Smooth muscle cell (in vitro differentiated cells): ENCODE results near the gene TCHP. TPM values are rescaled to one million over a fixed set of nuclear protein-coding genes. Genes with fewer than 3 reads are reported as not detected.

Experiments
- DNase-seq: peaks from one replicate; lab custom pipeline; 2025; ENCODE audit not compliant: unreplicated experiment; lab: John Stamatoyannopoulos, UW
- H2AFZ ChIP-seq: fragments of 200-600 bp; sonication (generic); 2 replicates; pipeline ENCODE4 v1.6.0; 2016; ENCODE audit warnings: antibody characterized with exemption, low read depth, mild to moderate bottlenecking
- H3F3A ChIP-seq: fragments of 200-600 bp; sonication (generic); 2 replicates; pipeline ENCODE4 v1.6.0; 2017; ENCODE audit warnings: antibody characterized with exemption, low read depth
- H3K27ac ChIP-seq: fragments of 200-600 bp; sonication (generic); 2 replicates; pipeline ENCODE4 v1.5.1; 2016; ENCODE audit warnings: low read depth, mild to moderate bottlenecking
- H3K27me3 ChIP-seq: fragments of 200-600 bp; sonication (generic); 2 replicates; pipeline ENCODE4 v1.6.1; 2016; ENCODE audit warnings: low read depth, mild to moderate bottlenecking
- H3K36me3 ChIP-seq: fragments of 200-600 bp; sonication (generic); 2 replicates; pipeline ENCODE4 v1.5.1; 2016; ENCODE audit warnings: low read depth
- H3K4me1 ChIP-seq: fragments of 200-600 bp; sonication (generic); 2 replicates; pipeline ENCODE4 v1.5.1; 2016; ENCODE audit warnings: low read depth
- H3K4me2 ChIP-seq: fragments of 200-600 bp; sonication (generic); 2 replicates; pipeline ENCODE4 v1.6.0; 2016; ENCODE audit warnings: mild to moderate bottlenecking
- H3K4me3 ChIP-seq: fragments of 200-600 bp; sonication (generic); 2 replicates; pipeline ENCODE4 v1.5.1; 2016; ENCODE audit warnings: mild to moderate bottlenecking
- H3K79me2 ChIP-seq: fragments of 200-600 bp; sonication (generic); 2 replicates; pipeline ENCODE4 v1.6.0; 2016; ENCODE audit warnings: low read depth, mild to moderate bottlenecking
- H3K9ac ChIP-seq: fragments of 200-600 bp; sonication (generic); 2 replicates; pipeline ENCODE4 v1.6.0; 2016; ENCODE audit warnings: low read depth
- H3K9me3 ChIP-seq: fragments of 200-600 bp; sonication (generic); replicated peaks from 2 replicates; pipeline ENCODE4 v1.5.1; 2016; ENCODE audit warnings: low read depth
- H4K20me1 ChIP-seq: fragments of 200-600 bp; sonication (generic); 2 replicates; pipeline ENCODE4 v1.6.0; 2016; ENCODE audit warnings: low read depth
- CTCF ChIP-seq: fragments of 200-600 bp; sonication (generic); IDR thresholded peaks from 2 replicates; pipeline ENCODE4 v1.5.1; 2017; ENCODE audit warnings: borderline replicate concordance, mild to moderate bottlenecking, antibody characterized with exemption; ENCODE audit not compliant: insufficient read depth, poor library complexity, severe bottlenecking
- WGBS: methylation state at CpG from one replicate; pipeline ENCODE4 v1.1.7; 2016; ENCODE audit warnings: low lambda C conversion rate; 5-methylcytosine and 5-hydroxymethylcytosine counted together
- polyA plus RNA-seq: library from polyadenylated mRNA; unstranded; fragments of >200 nt; fragmentation: Nextera tagmentation; extraction: Ambion mirVana; gene quantifications from 2 replicates; pipeline ENCODE4 v1.2.1, GENCODE V29; 2016
- total RNA-seq: library from RNA; depleted of rRNA; stranded (reverse); fragments of >200 nt; gene quantifications from 2 replicates; pipeline ENCODE4 v1.2.3, GENCODE V29; 2014

The TCHP gene
- total and polyA plus RNA-seq, 2 experiments from 2014 or later: 4.2 to 7.7 TPM

- peak overlapping the region; percentile 57 for H3K4me3 ChIP-seq
- WGBS: 5% methylated on average over 9 of the region's 9 CpGs
- H3F3A ChIP-seq: no peaks in the 10 kb centered on the region
- peak overlapping the region; percentile 90 for H2AFZ ChIP-seq
- H3K27ac ChIP-seq: no peak overlapping the region
- peaks cover 32% of the 10 kb centered on the region for H4K20me1 ChIP-seq
- H3K9me3 ChIP-seq: no peaks in the 10 kb centered on the region
- no peaks in the 10 kb centered on the region for H3K36me3 ChIP-seq
- peak overlapping the region; percentile 87 for H3K4me2 ChIP-seq
- H3K79me2 ChIP-seq: peaks cover 25% of the 10 kb centered on the region
- TF ChIP-seq CTCF: no peak
- peak overlapping the region; percentile 6 for H3K9ac ChIP-seq
- peaks cover 17% of the 10 kb centered on the region for H3K4me1 ChIP-seq
- no peak for DNase-seq
- H3K27me3 ChIP-seq: no peaks in the 10 kb centered on the region
Measured at GRCh38 chr12:109880938-109881337, 19.1 kb upstream of the TCHP start.

DNA sequence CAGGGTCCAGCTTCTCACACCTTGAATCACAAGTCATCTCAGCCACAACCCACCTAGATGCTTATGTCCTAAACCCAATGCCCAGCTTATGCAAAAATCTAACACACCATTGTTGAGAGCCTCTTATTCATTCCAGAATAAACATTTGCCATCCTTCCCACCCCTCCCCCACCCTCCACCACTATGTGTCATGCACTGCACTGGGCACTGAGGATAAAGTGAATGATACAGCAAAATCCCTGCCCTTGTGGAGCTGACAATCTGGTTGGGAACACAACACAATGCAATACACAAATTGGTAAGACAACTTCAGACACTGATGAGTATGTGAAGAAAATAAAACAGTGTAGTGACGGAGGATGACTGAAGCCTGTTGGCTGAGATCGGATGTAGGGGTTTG, 18.3 kb upstream of the TCHP start:
- no peak overlapping the region for H3K4me3 ChIP-seq
- H3K27me3 ChIP-seq: no peaks in the 10 kb centered on the region
- no peak overlapping the region for H2AFZ ChIP-seq

GRCh38 chr12:109883461-109883860, 16.6 kb upstream of the TCHP start:
- Histone ChIP-seq H3K27ac (no peak overlapping the region), H4K20me1 (peaks cover 7% of the 10 kb centered on the region), H3K9me3 (no peaks in the 10 kb centered on the region), H3K27me3 (no peaks in the 10 kb centered on the region), H2AFZ (no peak overlapping the region), H3K79me2 (peaks cover 11% of the 10 kb centered on the region), H3K4me3 (no peak overlapping the region), H3K36me3 (no peaks in the 10 kb centered on the region), H3K4me1 (peaks cover 12% of the 10 kb centered on the region), H3K9ac (no peak overlapping the region), H3F3A (no peaks in the 10 kb centered on the region), H3K4me2 (no peak overlapping the region)
- 84% methylated on average over 4 of the region's 4 CpGs for WGBS
- no peak for TF ChIP-seq CTCF
- no peak for DNase-seq

More for the DNA sequence above, 18.3 kb upstream of the TCHP start:
- H3F3A ChIP-seq: no peaks in the 10 kb centered on the region
- WGBS: 79% methylated on average over 2 of the region's 2 CpGs
- no peak overlapping the region for H3K27ac ChIP-seq
- H3K9me3 ChIP-seq: no peaks in the 10 kb centered on the region
- DNase-seq: no peak
- H4K20me1 ChIP-seq: peaks cover 24% of the 10 kb centered on the region
- H3K9ac ChIP-seq: no peak overlapping the region
- H3K4me2 ChIP-seq: no peak overlapping the region
- peaks cover 17% of the 10 kb centered on the region for H3K4me1 ChIP-seq
- H3K36me3 ChIP-seq: no peaks in the 10 kb centered on the region
- no peak for TF ChIP-seq CTCF
- peaks cover 23% of the 10 kb centered on the region for H3K79me2 ChIP-seq

DNA sequence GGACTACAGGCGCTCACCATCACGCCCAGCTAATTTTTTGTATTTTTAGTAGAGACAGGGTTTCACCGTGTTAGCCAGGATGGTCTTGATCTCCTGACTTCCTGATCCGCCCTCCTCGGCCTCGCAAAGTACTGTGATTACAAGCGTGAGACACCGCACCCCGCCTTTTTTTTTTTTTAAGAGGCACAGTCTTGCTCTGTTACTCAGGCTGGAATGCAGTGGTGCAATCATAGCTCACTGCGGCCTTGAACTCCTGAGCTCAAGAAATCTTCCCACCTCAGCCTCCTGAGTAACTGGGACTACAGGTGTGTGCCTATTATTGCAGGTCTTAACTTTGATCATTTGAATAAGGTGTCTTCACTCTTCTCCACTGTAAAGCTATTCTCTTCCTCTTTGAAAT, 14.5 kb upstream of the TCHP start:
- Histone ChIP-seq H3K36me3 (no peaks in the 10 kb centered on the region), H3K79me2 (no peaks in the 10 kb centered on the region), H3K9ac (no peak overlapping the region), H3K4me3 (no peak overlapping the region), H3K27me3 (no peaks in the 10 kb centered on the region), H3K27ac (no peak overlapping the region), H4K20me1 (no peaks in the 10 kb centered on the region), H2AFZ (no peak overlapping the region), H3K4me2 (no peak overlapping the region), H3F3A (no peaks in the 10 kb centered on the region), H3K4me1 (peaks cover 4% of the 10 kb centered on the region), H3K9me3 (no peaks in the 10 kb centered on the region)
- DNase-seq: no peak
- WGBS: 79% methylated on average over 10 of the region's 10 CpGs
- TF ChIP-seq CTCF: no peak
